Measurements from ENCODE around the gene SMAD1.

The SMAD1 gene

GRCh38 chr4:145551660-145552059 lies 70.0 kb downstream of the SMAD1 start:
- WGBS, 2 experiments = 88 to 95% methylated on average over 3 of the region's 3 CpGs
- Histone ChIP-seq H3K27me3 (ENCODE audit: control insufficient read depth, insufficient read depth, low read length, poor library complexity, severe bottlenecking) (no peaks in the 10 kb centered on the region), H3K9me3 (ENCODE audit: control insufficient read depth, low read length) (no peaks in the 10 kb centered on the region), H3K27ac (ENCODE audit: insufficient read depth, low read depth, low read length, poor library complexity, severe bottlenecking) (no peak overlapping the region), H3K4me1 (ENCODE audit: control insufficient read depth, insufficient read depth, low read length) (no peaks in the 10 kb centered on the region), H3K4me3 (ENCODE audit: insufficient read depth, low read depth, low read length) (no peak overlapping the region), H3K36me3 (ENCODE audit: control insufficient read depth, insufficient read depth, low read length) (peaks cover 14% of the 10 kb centered on the region)

- Histone ChIP-seq H3K36me3 (ENCODE audit: control insufficient read depth, insufficient read depth, low read length) (peaks cover 8% of the 10 kb centered on the region), H3K4me3 (ENCODE audit: insufficient read depth, low read depth, low read length) (no peak overlapping the region), H3K27me3 (ENCODE audit: control insufficient read depth, insufficient read depth, low read length, poor library complexity, severe bottlenecking) (no peaks in the 10 kb centered on the region), H3K9me3 (ENCODE audit: control insufficient read depth, low read length) (no peaks in the 10 kb centered on the region), H3K27ac (ENCODE audit: insufficient read depth, low read depth, low read length, poor library complexity, severe bottlenecking) (no peak overlapping the region), H3K4me1 (ENCODE audit: control insufficient read depth, insufficient read depth, low read length) (no peaks in the 10 kb centered on the region)
- WGBS, 2 experiments = 92 to 95% methylated on average over 1 to 3 of the region's 4 CpGs
These were observed 70.6 kb downstream of the SMAD1 start for GRCh38 chr4:145552181-145552822.

GRCh38 chr4:145553375-145553774 lies 71.7 kb downstream of the SMAD1 start:
- Histone ChIP-seq H3K27ac (ENCODE audit: insufficient read depth, low read depth, low read length, poor library complexity, severe bottlenecking) (no peak overlapping the region), H3K4me3 (ENCODE audit: insufficient read depth, low read depth, low read length) (no peak overlapping the region), H3K4me1 (ENCODE audit: control insufficient read depth, insufficient read depth, low read length) (no peaks in the 10 kb centered on the region), H3K9me3 (ENCODE audit: control insufficient read depth, low read length) (peaks cover 2% of the 10 kb centered on the region), H3K27me3 (ENCODE audit: control insufficient read depth, insufficient read depth, low read length, poor library complexity, severe bottlenecking) (no peaks in the 10 kb centered on the region), H3K36me3 (ENCODE audit: control insufficient read depth, insufficient read depth, low read length) (peaks cover 7% of the 10 kb centered on the region)
- WGBS, 2 experiments = 93 to 94% methylated on average over 4 of the region's 4 CpGs

GRCh38 chr4:145554691-145555090 lies 73.0 kb downstream of the SMAD1 start:
- 86% methylated on average over 1 of the region's 1 CpG; no CpG with 5 or more reads in 1 of the 2 experiments for WGBS, 2 experiments

DNA sequence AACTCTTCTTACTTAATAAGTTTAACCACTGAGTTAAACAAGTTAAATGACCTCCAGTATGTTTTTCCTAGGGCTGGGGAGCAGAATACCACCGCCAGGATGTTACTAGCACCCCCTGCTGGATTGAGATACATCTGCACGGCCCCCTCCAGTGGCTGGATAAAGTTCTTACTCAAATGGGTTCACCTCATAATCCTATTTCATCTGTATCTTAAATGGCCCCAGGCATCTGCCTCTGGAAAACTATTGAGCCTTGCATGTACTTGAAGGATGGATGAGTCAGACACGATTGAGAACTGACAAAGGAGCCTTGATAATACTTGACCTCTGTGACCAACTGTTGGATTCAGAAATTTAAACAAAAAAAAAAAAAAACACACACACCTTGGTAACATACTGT lies 76.1 kb downstream of the SMAD1 start:
- peaks cover 4% of the 10 kb centered on the region for H3K36me3 ChIP-seq (ENCODE audit: control insufficient read depth, insufficient read depth, low read length)
- peaks cover 2% of the 10 kb centered on the region for H3K9me3 ChIP-seq (ENCODE audit: control insufficient read depth, low read length)
- no peak overlapping the region for H3K27ac ChIP-seq (ENCODE audit: insufficient read depth, low read depth, low read length, poor library complexity, severe bottlenecking)
- no peaks in the 10 kb centered on the region for H3K27me3 ChIP-seq (ENCODE audit: control insufficient read depth, insufficient read depth, low read length, poor library complexity, severe bottlenecking)
- 15 to 22% methylated on average over 3 of the region's 3 CpGs for WGBS, 2 experiments
- no peaks in the 10 kb centered on the region for H3K4me1 ChIP-seq (ENCODE audit: control insufficient read depth, insufficient read depth, low read length)
- H3K4me3 ChIP-seq (ENCODE audit: insufficient read depth, low read depth, low read length) = no peak overlapping the region

More at GRCh38 chr4:145554691-145555090, 73.0 kb downstream of the SMAD1 start:
- Histone ChIP-seq H3K27me3 (ENCODE audit: control insufficient read depth, insufficient read depth, low read length, poor library complexity, severe bottlenecking) (no peaks in the 10 kb centered on the region), H3K4me1 (ENCODE audit: control insufficient read depth, insufficient read depth, low read length) (no peaks in the 10 kb centered on the region), H3K36me3 (ENCODE audit: control insufficient read depth, insufficient read depth, low read length) (peaks cover 7% of the 10 kb centered on the region), H3K9me3 (ENCODE audit: control insufficient read depth, low read length) (peaks cover 2% of the 10 kb centered on the region), H3K27ac (ENCODE audit: insufficient read depth, low read depth, low read length, poor library complexity, severe bottlenecking) (no peak overlapping the region), H3K4me3 (ENCODE audit: insufficient read depth, low read depth, low read length) (no peak overlapping the region)

DNA sequence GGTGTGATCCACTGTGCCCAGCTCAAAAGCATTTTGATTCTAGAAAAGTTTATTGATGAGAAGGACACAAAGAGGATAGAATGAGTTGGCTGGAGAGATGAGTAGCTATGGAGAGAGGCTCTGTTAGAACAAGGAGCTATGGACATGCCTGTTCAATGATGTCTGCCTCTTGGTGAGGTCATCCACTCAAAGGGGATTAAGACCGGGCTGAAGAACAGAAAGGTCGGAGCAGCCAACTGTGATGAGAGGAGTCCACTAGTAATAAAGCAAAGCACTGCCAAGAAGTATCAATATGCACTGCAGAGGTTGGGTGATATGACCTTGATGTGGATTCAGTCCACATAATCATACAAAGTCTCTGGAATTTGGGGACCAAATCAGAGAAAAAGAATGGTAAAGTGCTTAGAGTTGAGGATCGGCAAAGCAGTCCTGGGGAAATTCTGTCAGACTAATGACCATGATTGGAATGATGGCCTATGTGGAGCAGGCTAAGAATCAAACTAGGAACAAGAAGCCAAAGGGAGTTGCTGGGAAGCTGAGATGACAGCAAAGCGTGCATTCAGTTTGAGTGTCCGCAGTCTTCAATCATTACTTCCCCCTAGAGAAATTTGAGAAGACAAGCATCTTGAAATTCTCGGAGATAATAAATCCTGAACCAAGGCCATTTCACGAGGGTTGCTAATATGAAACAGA lies 81.8 kb downstream of the SMAD1 start:
- WGBS, 2 experiments = 80% methylated on average over 7 of the region's 7 CpGs
- Histone ChIP-seq H3K4me1 (ENCODE audit: control insufficient read depth, insufficient read depth, low read length) (no peaks in the 10 kb centered on the region), H3K9me3 (ENCODE audit: control insufficient read depth, low read length) (no peaks in the 10 kb centered on the region), H3K27ac (ENCODE audit: insufficient read depth, low read depth, low read length, poor library complexity, severe bottlenecking) (no peak overlapping the region), H3K4me3 (ENCODE audit: insufficient read depth, low read depth, low read length) (no peak overlapping the region), H3K27me3 (ENCODE audit: control insufficient read depth, insufficient read depth, low read length, poor library complexity, severe bottlenecking) (no peaks in the 10 kb centered on the region), H3K36me3 (ENCODE audit: control insufficient read depth, insufficient read depth, low read length) (no peaks in the 10 kb centered on the region)

GRCh38 chr4:145564540-145564939 lies 82.9 kb downstream of the SMAD1 start:
- WGBS, 2 experiments = 94 to 100% methylated on average over 2 of the region's 2 CpGs
- Histone ChIP-seq H3K36me3 (ENCODE audit: control insufficient read depth, insufficient read depth, low read length) (no peaks in the 10 kb centered on the region), H3K4me3 (ENCODE audit: insufficient read depth, low read depth, low read length) (no peak overlapping the region), H3K4me1 (ENCODE audit: control insufficient read depth, insufficient read depth, low read length) (no peaks in the 10 kb centered on the region), H3K27me3 (ENCODE audit: control insufficient read depth, insufficient read depth, low read length, poor library complexity, severe bottlenecking) (no peaks in the 10 kb centered on the region), H3K9me3 (ENCODE audit: control insufficient read depth, low read length) (no peaks in the 10 kb centered on the region), H3K27ac (ENCODE audit: insufficient read depth, low read depth, low read length, poor library complexity, severe bottlenecking) (no peak overlapping the region)

DNA sequence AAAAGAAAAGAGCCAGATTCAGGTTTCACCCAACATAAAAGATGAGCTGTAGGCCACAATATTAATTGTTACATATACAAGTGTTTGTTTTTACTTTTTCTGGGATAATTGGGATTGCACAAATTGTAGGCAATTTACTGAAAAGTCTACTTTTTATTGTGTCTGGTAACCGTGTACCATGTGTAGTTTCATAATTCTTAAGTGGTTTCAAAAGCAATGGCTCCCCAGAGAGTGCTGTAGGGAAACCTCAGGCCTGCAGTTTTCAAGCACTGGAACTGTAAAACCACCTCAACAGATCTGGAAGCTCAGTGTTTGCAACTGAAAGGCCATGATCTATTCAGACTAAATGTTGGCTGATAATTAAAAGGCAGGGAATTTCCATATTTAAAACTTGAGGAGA lies 83.7 kb downstream of the SMAD1 start:
- H3K4me1 ChIP-seq (ENCODE audit: control insufficient read depth, insufficient read depth, low read length) = no peaks in the 10 kb centered on the region
- H3K4me3 ChIP-seq (ENCODE audit: insufficient read depth, low read depth, low read length) = no peak overlapping the region
- 86 to 91% methylated on average over 1 of the region's 1 CpG for WGBS, 2 experiments
- H3K9me3 ChIP-seq (ENCODE audit: control insufficient read depth, low read length) = no peaks in the 10 kb centered on the region
- H3K27me3 ChIP-seq (ENCODE audit: control insufficient read depth, insufficient read depth, low read length, poor library complexity, severe bottlenecking) = no peaks in the 10 kb centered on the region
- H3K27ac ChIP-seq (ENCODE audit: insufficient read depth, low read depth, low read length, poor library complexity, severe bottlenecking) = no peak overlapping the region
- no peaks in the 10 kb centered on the region for H3K36me3 ChIP-seq (ENCODE audit: control insufficient read depth, insufficient read depth, low read length)

- Histone ChIP-seq H3K9me3 (ENCODE audit: control insufficient read depth, low read length) (no peaks in the 10 kb centered on the region), H3K36me3 (ENCODE audit: control insufficient read depth, insufficient read depth, low read length) (no peaks in the 10 kb centered on the region), H3K27me3 (ENCODE audit: control insufficient read depth, insufficient read depth, low read length, poor library complexity, severe bottlenecking) (no peaks in the 10 kb centered on the region), H3K27ac (ENCODE audit: insufficient read depth, low read depth, low read length, poor library complexity, severe bottlenecking) (no peak overlapping the region), H3K4me1 (ENCODE audit: control insufficient read depth, insufficient read depth, low read length) (no peaks in the 10 kb centered on the region), H3K4me3 (ENCODE audit: insufficient read depth, low read depth, low read length) (no peak overlapping the region)
- WGBS, 2 experiments = 96 to 99% methylated on average over 5 of the region's 5 CpGs
These were observed 84.5 kb downstream of the SMAD1 start for GRCh38 chr4:145566086-145566708.

DNA sequence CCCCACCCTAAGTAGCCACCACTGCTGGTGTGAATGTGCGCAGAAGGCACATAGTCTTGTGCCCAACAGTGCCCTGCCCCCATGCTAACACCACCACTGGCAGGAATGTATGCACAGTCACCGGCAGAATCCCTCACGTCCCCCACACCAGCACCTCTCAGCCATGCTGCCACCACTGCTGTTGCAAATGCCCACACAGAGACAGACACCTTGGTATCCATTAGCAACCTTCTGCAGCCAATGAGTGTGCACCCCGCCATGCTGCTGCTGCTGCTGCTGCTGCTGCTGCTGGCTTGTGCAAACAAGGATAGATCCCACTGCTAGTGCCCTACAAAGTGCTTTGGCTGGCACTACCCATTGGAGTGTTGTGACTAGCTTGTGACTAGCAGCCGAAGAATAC lies 85.1 kb downstream of the SMAD1 start:
- Histone ChIP-seq H3K36me3 (ENCODE audit: control insufficient read depth, insufficient read depth, low read length) (no peaks in the 10 kb centered on the region), H3K27ac (ENCODE audit: insufficient read depth, low read depth, low read length, poor library complexity, severe bottlenecking) (no peak overlapping the region), H3K4me3 (ENCODE audit: insufficient read depth, low read depth, low read length) (no peak overlapping the region), H3K27me3 (ENCODE audit: control insufficient read depth, insufficient read depth, low read length, poor library complexity, severe bottlenecking) (no peaks in the 10 kb centered on the region), H3K9me3 (ENCODE audit: control insufficient read depth, low read length) (no peaks in the 10 kb centered on the region), H3K4me1 (ENCODE audit: control insufficient read depth, insufficient read depth, low read length) (no peaks in the 10 kb centered on the region)
- whole genome bisulfite sequencing, 2 experiments = 93 to 94% methylated on average over 5 of the region's 5 CpGs
